GM18520 (cell line): ENCODE results near the gene UTP15.
A peak's percentile ranks its signal among the peaks of the same experiment; 100 is the strongest.

ENCODE experiments used
- ATAC-seq: cut with Tn5 transposase; IDR thresholded peaks from one replicate; pipeline ENCODE4 v1.9.1; 2021; ENCODE audit not compliant: unreplicated experiment

The UTP15 gene, protein sequence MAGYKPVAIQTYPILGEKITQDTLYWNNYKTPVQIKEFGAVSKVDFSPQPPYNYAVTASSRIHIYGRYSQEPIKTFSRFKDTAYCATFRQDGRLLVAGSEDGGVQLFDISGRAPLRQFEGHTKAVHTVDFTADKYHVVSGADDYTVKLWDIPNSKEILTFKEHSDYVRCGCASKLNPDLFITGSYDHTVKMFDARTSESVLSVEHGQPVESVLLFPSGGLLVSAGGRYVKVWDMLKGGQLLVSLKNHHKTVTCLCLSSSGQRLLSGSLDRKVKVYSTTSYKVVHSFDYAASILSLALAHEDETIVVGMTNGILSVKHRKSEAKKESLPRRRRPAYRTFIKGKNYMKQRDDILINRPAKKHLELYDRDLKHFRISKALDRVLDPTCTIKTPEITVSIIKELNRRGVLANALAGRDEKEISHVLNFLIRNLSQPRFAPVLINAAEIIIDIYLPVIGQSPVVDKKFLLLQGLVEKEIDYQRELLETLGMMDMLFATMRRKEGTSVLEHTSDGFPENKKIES

DNA sequence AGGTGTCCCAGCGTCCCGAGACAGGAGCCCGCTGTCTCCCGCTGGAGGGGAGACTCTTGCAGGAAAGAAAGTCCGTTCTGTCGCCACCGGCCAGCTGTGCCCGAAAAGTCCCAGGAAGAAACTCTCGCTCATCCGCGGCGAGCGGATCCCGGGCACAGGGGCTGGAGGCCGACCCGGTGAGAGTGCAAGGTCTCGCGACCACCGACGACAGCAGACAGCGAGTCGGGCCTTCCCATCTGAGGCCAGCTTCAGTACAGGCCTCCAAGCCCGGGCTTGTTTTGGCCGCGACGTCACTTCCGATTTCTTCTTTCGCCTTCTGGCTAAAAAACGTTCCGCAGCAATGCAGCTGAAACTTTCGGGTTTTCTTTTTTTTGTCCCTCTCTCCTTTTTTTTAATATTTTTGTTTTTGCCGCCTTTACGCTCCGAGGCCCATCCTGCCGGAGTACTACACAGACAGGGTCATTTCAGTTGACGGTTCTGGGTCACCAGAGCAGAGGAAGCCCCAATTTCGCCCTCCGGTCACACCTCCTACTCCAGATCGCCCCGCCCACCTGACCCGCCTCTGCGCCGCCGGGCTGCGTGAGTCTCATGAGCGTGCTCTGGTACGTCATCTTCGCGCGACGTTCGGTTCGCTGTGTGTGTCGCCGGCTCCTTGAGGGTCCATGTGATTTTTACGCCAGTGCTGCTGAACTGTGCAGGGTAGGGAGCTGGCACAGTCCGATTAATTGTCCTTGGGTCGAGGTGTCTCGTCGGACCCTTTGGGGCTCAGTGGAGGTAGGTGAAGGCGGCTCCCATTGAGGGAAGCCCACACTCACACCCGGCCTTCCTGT is at the start of gene UTP15, which contains the start of gene ANKRA2:
Gene UTP15, plus strand, starts transcription at position 605 of the 830 bp plus-strand sequence. CDS start 1,602 bp downstream, outside the sequence.
Gene ANKRA2, minus strand, starts transcription at position 501 of the 830 bp plus-strand sequence. CDS start 2,758 bp downstream, outside the sequence.
- peak; percentile 90 for ATAC-seq

DNA sequence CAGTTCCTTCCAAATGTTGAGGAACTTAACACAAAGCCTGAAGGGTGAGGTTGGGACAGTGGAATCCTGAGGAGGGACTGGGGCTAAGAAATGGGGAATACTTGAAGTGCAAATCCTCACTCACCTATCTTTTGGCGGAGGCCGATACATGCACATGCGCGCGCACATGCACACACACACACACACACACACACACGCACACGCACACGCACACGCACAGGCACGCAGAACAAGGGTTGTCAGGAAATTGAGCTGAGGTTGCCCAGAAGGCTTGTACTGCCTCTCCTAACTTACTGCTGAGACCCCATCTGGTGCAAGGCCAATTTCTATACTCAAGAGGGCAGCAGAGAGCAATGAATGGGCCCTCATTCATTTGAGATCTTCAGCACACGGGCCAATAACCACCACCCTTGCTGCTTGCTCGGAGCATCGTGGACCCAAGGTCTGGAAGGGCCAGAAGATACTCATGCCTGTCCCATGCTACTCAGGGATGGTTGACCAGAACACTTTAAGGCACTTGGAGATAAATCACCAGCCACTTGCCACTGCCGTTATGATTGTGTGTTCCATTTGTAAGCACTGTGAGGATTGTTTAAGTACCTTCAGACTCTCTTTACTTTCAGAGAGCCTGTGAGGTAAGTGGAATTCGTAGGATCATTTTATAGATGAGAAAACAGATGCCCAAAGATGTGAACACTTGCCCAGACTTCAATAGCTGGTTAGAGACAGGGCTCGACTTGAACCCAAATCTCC is 45.8 kb upstream of the UTP15 start:
- no peak for ATAC-seq

DNA sequence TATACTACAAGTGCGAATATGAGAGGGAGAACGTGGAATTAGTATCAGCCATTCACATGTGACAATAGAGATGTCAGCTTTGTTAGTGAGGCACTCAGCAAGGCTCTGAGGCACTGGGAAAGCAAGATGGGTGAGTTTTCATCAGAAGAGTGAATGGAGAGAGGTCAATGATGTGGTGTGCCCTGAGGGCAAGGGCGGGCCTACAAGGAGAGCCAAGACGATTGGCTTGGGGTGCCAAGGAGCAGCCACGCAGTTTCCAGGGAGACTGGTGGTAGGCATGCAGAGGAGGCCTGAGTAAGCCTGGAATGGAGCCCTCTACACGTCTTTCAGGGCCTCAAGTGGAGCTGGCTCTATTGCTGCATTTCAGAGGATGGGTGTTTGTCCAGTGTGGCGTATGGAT is 42.6 kb upstream of the UTP15 start:
- ATAC-seq, result no peak

DNA sequence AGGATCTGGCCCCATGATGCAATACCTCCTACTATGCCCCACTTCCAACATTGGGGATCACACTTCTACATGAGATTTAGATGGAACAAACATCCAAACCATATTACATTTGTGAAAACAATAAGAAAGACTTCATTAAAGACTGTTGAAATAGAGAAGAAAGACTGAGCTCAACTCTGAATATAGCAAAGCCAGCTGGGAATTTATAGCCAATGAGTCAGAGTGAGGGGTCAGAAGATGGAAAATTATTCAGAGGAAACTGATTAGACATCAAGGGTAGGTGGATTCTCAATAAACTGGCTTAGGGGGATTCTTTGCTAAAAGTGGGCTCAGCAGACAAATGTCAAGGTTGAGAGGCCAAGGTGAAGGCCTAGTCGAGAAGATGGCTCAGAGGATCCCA is 41.7 kb upstream of the UTP15 start:
- ATAC-seq, result no peak

DNA sequence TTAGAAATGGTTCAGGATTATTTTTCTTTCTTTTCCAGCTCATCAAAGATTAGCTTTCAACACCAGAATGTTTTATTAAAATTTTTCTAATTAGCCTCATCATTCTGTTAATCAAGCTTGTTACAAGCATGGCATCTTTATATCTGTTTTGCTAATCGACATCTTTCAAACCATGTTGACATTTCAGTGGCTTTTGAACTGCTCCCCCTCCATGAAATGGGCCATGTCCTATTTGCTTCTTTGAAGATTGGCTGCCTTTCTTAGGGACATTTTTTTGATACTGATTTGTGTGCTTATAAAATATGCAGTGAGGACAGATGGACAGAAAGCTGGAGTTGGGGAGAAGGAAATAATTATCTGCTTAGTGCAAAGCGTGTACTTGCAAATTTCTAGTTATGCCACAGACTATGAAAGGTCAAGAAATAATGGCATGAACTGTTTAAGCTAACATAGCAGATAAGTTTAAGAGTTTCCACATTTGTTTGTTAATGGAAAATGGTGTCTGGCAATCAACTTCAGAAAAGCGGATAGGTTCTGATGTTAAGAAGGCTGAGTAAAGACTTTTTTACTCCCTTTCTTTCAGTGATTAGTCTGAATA is 39.8 kb upstream of the UTP15 start:
- no peak for ATAC-seq

DNA sequence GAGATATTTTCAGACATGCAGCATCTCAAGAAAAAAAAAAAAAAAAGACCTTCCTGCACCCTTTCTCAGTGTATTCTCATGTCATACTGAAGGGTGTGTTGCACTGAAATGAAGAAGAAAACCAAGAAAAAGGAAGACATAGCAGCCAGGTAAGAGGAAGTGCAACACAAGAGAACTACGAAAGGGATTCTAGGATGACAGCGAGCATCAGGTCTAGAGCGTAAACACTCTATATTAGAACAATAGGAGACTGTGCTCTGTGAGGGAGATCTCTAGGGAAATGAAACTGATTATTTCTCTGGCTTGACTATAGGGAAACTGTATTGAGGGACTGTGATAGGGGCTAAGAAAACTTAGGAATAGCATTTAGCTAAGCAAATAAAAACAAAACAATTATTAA is 37.3 kb upstream of the UTP15 start:
- no peak for ATAC-seq

DNA sequence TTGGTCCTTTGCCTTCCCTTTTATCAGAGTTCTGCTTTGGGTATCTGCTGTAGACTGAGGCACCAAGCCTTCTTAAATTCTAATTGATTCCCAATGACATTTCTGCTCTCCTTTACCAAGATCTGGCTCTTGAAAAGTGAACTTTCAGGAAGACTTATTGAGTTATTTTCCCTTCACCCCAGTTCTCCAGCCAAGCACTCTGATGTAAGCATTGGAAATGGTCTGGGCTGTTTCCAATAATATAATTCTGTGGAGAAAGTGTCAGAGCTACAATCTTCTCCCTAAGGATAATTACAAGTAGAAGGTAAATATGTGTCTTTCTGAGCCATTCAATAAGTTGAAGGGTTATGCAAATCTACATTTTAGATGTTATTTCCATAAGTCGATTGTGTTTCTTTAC is 36.5 kb upstream of the UTP15 start:
- no peak for ATAC-seq

DNA sequence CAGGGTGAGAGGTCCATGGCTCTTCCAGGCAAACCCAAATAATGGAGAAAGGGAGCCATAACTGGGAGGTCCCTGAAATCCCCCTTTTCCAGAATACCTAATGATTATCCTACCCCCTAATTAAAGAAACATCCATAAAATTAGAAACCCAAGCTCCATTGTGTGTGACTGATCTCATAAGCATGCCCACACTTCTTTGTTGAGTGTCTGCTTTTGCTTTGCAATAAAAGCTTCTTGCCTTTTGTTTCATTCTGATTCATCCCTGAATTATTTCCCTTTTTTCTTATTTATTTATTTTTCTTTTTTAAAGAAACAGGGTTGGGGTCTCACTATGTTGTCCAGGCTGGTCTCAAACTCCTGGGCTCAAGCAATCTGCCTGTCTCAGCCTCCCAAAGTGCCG is 34.2 kb upstream of the UTP15 start:
- ATAC-seq, result no peak

DNA sequence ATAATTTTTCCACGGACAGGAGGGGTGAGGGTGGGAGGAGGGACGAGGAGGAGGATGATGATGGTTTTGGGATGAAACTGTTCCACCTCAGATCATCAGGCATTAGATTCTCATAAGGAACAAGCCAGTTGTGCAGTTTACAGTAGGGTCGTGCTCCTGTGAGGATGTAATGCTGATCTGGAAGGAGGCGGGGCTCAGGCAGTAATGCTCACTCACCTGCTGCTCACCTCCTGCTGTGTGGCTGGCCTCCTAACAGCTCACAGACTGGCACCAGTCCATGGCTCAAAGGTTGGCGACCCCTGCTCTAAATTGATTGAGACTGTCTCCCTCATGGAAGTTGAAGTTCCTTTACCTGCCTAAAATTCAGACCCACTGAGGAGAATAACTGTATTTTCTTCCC is 33.3 kb upstream of the UTP15 start:
- no peak for ATAC-seq

DNA sequence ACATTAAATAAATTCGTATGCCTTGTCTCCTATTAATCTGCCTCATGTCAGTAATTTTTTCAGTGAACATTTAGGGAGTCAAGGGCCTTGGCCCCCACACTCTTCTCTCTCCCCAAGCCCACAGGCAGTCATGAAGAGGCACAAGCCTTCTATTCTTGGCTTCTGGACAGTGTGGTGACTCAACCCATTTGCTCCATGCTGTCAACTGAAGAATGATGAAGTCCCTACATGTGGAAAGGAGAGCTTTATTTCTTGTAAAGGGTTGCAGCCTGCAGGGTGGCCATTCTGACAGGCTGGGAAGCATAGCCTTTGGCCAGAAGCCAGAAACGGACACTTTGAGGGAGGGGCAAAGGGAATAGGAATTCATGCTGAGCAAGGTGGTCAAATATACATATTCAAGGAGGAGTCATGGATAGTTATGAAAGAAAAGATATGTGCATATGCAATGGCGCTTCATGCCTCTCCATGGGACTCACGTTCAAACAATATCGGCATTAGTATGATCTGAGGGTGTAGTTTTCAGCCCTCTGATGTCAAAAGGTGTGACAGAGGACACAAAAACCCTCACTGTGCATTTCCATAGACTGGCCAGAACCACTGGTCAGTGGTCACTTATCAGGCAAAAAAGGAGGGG is 31.4 kb upstream of the UTP15 start:
- ATAC-seq, result no peak

DNA sequence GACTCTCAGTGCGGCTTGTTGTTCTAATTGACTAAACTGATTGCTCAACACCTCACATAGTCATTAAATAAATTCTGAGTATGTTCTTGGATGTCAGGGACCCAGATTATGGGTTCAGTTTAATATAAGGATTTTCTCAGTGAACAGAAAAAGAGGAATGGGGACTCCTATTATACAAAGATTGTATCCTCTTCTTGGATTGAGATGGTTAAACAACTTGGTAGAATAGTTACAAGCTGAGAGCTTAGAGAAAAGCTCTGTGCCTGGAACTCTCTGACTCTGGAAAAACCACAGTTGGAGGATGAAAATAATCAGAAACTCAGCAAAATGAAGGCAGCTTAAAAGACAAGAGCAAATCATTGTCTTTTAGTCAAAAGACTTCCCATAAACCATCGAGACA is 30.6 kb upstream of the UTP15 start:
- no peak for ATAC-seq

DNA sequence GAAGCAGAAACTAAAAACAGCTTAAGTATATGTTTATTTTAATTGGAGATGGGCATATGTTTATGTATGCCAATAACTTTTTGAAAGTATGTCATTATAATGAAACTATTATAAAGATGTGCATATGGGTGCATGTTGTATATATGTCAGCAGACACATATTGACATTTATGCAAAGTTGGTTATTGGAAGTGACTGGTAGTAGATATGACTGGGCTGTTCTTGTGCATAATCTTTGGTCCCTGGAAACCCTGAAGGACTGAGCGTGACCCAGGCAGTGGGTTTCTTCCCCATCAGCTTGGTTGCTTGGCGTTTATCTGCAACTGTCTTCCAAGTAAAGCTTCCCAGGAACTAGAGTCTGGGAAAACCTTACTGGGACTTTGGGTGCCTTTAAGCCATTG is 25.8 kb upstream of the UTP15 start:
- ATAC-seq, result no peak

DNA sequence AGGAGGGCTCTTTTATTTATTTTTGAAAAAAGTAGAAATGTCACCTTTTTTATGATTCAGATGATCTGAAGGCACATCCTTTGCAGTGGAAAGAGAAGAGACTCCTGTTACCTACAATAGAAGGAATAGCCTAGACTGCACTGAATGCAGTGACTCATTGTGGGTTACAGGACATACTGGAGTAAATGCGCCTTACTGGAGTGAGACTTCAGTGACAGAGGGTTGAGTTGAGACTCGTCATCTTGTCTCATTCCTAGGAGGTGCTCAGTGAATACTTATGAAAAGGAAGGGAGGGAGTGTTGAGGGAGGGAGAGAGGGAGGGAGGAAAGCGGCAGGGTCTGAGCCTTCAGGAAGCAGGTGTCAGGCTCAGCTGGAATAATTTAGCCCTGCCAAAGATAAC is 25.4 kb upstream of the UTP15 start:
- ATAC-seq, result no peak

DNA sequence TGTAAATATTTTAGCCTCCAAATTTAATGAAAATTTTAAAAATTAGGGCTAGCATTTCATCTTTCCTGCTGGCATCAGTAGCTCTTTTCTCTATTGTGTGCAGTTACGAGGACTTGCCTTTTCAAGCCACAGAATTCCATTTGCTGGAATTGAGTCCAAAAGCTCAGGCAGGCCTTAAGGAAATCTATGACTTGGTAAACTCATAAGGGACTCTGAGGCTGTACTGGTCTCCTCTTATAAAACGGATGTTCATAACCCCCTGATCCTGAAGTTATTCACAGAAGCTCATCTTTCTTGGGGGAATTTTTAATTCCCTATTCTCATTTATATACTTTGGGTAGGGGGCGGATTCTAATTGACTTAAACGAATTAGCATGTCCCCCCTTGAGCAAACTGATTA is 23.5 kb upstream of the UTP15 start:
- ATAC-seq, result no peak

DNA sequence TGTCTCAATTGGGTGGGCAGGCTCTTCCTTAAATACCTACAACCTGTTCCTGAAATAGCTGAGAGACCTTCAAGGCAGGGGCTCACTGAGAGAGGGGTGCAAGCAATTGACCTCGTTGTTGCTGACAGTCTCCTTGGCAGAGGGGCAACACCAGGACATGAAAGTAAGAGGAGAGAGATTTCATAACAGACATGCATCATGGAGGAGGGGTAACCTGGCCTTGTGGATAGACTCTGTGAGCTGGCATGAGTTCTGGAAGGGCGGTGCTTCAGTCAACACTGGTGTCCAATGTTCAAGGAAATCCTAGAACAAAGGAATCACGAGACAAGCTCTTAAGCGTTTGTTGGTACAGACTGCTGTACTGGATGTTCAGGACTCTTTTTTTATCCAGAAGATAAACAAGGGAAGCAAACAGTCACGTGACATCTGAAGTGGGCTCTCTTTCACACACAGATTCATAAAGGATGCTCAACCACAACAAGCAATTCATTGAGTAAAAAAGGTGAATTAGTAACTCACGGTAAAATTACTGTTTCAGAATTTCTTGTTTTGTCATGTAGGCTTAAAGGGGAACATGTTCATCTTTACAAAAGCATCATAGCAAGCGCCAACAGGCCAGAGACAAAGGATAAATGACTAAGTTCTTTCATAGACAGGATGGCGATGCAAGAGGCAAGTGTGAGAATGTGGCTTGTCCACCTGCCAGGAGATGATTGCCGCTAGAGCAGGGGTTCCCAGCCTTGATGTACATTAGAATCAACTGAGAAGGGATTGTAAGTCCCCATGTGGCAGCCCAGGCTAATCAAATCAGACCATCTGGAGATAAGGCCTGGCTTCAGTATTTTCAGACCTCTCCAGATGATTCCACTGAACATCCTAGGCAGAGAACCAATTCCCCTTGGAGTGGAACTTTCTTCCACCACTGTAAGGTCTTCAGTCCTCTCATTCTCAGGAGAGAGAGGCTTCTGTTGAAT is 20.8 kb upstream of the UTP15 start:
- no peak for ATAC-seq

DNA sequence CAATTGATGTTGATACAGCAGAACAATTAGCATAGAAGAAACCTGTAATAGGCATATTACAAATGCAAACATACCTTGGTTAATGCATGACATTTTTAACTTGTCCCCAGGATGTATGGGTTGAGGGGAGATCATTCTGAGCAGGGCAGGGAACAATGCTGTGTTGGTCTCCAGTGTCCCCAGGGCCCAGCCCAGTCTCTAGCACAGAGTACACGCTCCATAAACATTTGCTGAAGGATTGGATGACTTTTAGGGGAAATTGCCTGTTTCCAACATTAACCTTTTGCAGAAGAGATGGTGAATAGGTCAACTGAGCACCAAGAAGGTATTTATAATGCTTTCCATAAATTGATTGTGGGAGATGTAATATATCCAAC is 20.2 kb upstream of the UTP15 start:
- no peak for ATAC-seq

DNA sequence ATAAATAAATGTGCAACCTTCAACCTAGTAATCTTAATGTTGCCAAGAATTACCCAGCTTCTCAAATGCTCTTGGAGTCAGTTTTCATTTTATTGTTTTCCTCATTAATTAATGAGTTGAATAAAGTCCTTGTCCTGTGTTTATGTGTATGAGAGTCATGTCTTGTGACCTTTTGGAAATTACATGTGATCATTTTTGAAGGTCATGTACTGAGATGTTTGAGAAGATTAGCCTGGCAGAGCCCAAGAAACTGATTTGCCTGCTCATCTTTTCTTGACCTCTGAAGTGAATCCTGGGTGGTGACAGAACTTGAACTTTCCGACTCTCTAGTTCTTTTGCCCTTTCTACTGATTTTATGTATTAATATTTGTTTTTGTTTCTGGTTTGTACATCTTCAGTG is 15.5 kb upstream of the UTP15 start:
- ATAC-seq, result no peak

DNA sequence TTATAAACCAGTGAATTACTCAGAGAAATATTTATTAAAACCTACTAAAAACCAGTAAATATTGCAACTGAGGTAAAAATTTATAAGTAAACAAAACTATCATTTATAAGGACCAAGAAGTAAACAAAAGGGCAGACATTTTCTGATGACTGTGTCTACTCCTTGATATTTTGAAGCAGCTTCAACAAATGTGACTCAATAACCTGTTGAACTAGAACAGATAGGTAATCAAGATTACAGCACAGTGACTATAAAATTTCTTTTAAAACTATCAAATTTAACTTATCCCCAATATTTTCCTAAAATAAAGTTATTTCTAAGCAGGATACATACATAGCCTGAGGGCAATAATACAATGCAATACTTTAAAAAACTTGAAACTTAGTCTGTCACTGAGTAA is 12.9 kb upstream of the UTP15 start:
- ATAC-seq, result no peak

DNA sequence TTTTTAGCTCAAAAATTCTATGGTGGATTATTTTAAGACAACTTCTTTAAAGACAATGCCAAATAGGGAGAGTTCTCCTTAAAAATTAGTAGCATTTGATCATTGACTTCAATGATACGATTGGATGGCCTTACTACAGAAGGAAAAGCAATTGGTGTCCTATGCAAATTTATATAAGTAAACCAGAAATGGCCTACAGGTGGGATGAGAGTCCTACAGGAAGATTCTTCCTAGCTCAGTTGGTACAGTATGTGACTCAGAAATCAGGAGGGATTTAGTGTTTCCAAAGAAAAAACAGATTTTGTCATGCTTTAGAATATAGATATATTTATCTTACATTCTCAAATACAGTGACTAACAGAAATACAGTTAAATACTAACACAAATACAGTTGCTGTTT is 6.6 kb upstream of the UTP15 start:
- no peak for ATAC-seq
